Fibroblast of lung (primary cell): Measurements from ENCODE around the gene DAZAP1.

Source experiments
- CTCF ChIP-seq, 2 donors: IDR thresholded peaks in 1 of 2; conservative IDR thresholded peaks in 1 of 2; 1 replicate in 1 of 2; 2 replicates in 1 of 2; pipeline ENCODE4 v1.5.1; 2011 to 2012; ENCODE audit warnings: low read length in 2 of 2, control low read depth in 1 of 2, inconsistent platforms in 1 of 2, low read depth in 1 of 2, mild to moderate bottlenecking in 1 of 2
- EZH2 ChIP-seq: IDR thresholded peaks from 2 replicates; pipeline ENCODE4 v1.5.1; 2012; ENCODE audit warnings: low read length, control low read depth, mild to moderate bottlenecking; ENCODE audit errors: missing control alignments

- TF ChIP-seq CTCF (conservative IDR thresholded peaks at IDR 0.05 in 1 of 2, IDR thresholded peaks at IDR 0.05 in 1 of 2; ENCODE audit: low read depth in 1 of 2, low read length in 2 of 2) (no peak), EZH2 (no peak)
Observed at GRCh38 chr19:1421958-1422305, 14.5 kb downstream of the DAZAP1 start.
